Stimulated activated CD4-positive, alpha-beta T cell treated with anti-CD3 and anti-CD28 coated beads, Interleukin-4, amount 100 ng/mL, for 24 hours (primary cell): ENCODE measurements around the gene RPS10.
A peak's percentile ranks its signal among the peaks of the same experiment; 100 is the strongest.

Source experiments
- DNase-seq: peaks from one replicate; pipeline ENCODE4 v3.0.0-alpha.2; 2020

The RPS10 gene

GRCh38 chr6:34425498-34426410 is at the start of gene RPS10:
TSS of gene RPS10 (minus strand) at chr6:34426069. CDS start at chr6:34425221, 848 bp downstream.
- peak; percentile 91 for DNase-seq

- no peak for DNase-seq
These were observed 49.4 kb upstream of the RPS10 start for GRCh38 chr6:34475238-34475682.

GRCh38 chr6:34474754-34475153 is 48.9 kb upstream of the RPS10 start:
- no peak for DNase-seq

- DNase-seq: no peak
These were observed 48.1 kb upstream of the RPS10 start for GRCh38 chr6:34473967-34474366.

- no peak for DNase-seq
These were observed 46.6 kb upstream of the RPS10 start for GRCh38 chr6:34472425-34472824.

- DNase-seq: no peak
These were observed 43.6 kb upstream of the RPS10 start for GRCh38 chr6:34469499-34469898.

- no peak for DNase-seq
These were observed 42.6 kb upstream of the RPS10 start for GRCh38 chr6:34468378-34468892.

- no peak for DNase-seq
These were observed 40.6 kb upstream of the RPS10 start for GRCh38 chr6:34466242-34467185.

- DNase-seq: no peak
These were observed 39.8 kb upstream of the RPS10 start, which contains the start of gene PACSIN1 for GRCh38 chr6:34465531-34466241. TSS of gene PACSIN1 (plus strand) at chr6:34466076. CDS start at chr6:34526306, 60,230 bp downstream.

GRCh38 chr6:34463849-34464248 is 38.0 kb upstream of the RPS10 start:
- no peak for DNase-seq

GRCh38 chr6:34463299-34463698 is 37.4 kb upstream of the RPS10 start:
- DNase-seq: no peak

- no peak for DNase-seq
These were observed 36.7 kb upstream of the RPS10 start for GRCh38 chr6:34462551-34462971.

- DNase-seq: no peak
These were observed 36.1 kb upstream of the RPS10 start for GRCh38 chr6:34462010-34462409.

GRCh38 chr6:34460796-34461507 is 35.1 kb upstream of the RPS10 start:
- no peak for DNase-seq

GRCh38 chr6:34459899-34460593 is 34.2 kb upstream of the RPS10 start:
- DNase-seq: peak; percentile 59

GRCh38 chr6:34457742-34458735 is 32.2 kb upstream of the RPS10 start:
- no peak for DNase-seq

- no peak for DNase-seq
These were observed 31.5 kb upstream of the RPS10 start for GRCh38 chr6:34457382-34457741.

- no peak for DNase-seq
These were observed 30.0 kb upstream of the RPS10 start for GRCh38 chr6:34455831-34456230.

GRCh38 chr6:34451192-34451591 is 25.3 kb upstream of the RPS10 start:
- DNase-seq: no peak

GRCh38 chr6:34447910-34448309 is 22.0 kb upstream of the RPS10 start:
- DNase-seq: no peak
